HG03135 (cell line): ENCODE results near the gene PHYKPL.

Experiments
- ATAC-seq: cut with Tn5 transposase; IDR thresholded peaks from one replicate; pipeline ENCODE4 v1.9.1; 2021; ENCODE audit warnings: mild to moderate bottlenecking, moderate library complexity; ENCODE audit not compliant: unreplicated experiment

PHYKPL gene

GRCh38 chr5:178224403-178224802, 8.2 kb downstream of the PHYKPL start:
- ATAC-seq: no peak

GRCh38 chr5:178223828-178224335, 8.7 kb downstream of the PHYKPL start:
- no peak for ATAC-seq

- no peak for ATAC-seq
These were observed 9.3 kb downstream of the PHYKPL start for GRCh38 chr5:178223196-178223773.

GRCh38 chr5:178222292-178222691, 10.3 kb downstream of the PHYKPL start:
- no peak for ATAC-seq

- ATAC-seq: no peak
These were observed 10.7 kb downstream of the PHYKPL start for GRCh38 chr5:178221853-178222252.

- no peak for ATAC-seq
These were observed 11.3 kb downstream of the PHYKPL start for GRCh38 chr5:178221282-178221681.

- no peak for ATAC-seq
These were observed 13.8 kb downstream of the PHYKPL start for GRCh38 chr5:178218827-178219226.

- no peak for ATAC-seq
These were observed 14.3 kb downstream of the PHYKPL start for GRCh38 chr5:178218237-178218776.

GRCh38 chr5:178216779-178217178, 15.8 kb downstream of the PHYKPL start:
- no peak for ATAC-seq

GRCh38 chr5:178216088-178216534, 16.5 kb downstream of the PHYKPL start:
- ATAC-seq: no peak

GRCh38 chr5:178215280-178216002, 17.2 kb downstream of the PHYKPL start:
- no peak for ATAC-seq

GRCh38 chr5:178214160-178214803, 18.3 kb downstream of the PHYKPL start:
- ATAC-seq: no peak

- ATAC-seq: no peak
These were observed 18.9 kb downstream of the PHYKPL start for GRCh38 chr5:178213748-178214151.

GRCh38 chr5:178213003-178213461, 19.6 kb downstream of the PHYKPL start:
- no peak for ATAC-seq

GRCh38 chr5:178212241-178213002, 20.2 kb downstream of the PHYKPL start:
- ATAC-seq: no peak

- ATAC-seq: no peak
These were observed 21.2 kb downstream of the PHYKPL start for GRCh38 chr5:178211095-178212048.

- ATAC-seq: no peak
These were observed 21.9 kb downstream of the PHYKPL start for GRCh38 chr5:178210686-178211085.

- no peak for ATAC-seq
These were observed 22.5 kb downstream of the PHYKPL start for GRCh38 chr5:178210073-178210535.

GRCh38 chr5:178209334-178210072, 23.1 kb downstream of the PHYKPL start:
- no peak for ATAC-seq
